ENCODE results near the gene ZSWIM3.

- TF ChIP-seq, protein P1, sequence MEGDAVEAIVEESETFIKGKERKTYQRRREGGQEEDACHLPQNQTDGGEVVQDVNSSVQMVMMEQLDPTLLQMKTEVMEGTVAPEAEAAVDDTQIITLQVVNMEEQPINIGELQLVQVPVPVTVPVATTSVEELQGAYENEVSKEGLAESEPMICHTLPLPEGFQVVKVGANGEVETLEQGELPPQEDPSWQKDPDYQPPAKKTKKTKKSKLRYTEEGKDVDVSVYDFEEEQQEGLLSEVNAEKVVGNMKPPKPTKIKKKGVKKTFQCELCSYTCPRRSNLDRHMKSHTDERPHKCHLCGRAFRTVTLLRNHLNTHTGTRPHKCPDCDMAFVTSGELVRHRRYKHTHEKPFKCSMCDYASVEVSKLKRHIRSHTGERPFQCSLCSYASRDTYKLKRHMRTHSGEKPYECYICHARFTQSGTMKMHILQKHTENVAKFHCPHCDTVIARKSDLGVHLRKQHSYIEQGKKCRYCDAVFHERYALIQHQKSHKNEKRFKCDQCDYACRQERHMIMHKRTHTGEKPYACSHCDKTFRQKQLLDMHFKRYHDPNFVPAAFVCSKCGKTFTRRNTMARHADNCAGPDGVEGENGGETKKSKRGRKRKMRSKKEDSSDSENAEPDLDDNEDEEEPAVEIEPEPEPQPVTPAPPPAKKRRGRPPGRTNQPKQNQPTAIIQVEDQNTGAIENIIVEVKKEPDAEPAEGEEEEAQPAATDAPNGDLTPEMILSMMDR (IDR thresholded peaks at IDR 0.05; ENCODE audit: borderline replicate concordance, extremely low read depth, low read length, poor library complexity, severe bottlenecking) = no peak
- no peak for TF ChIP-seq EZH2 (IDR thresholded peaks at IDR 0.05; ENCODE audit: borderline replicate concordance, low read depth, low read length, severe bottlenecking)
Measured at GRCh38 chr20:45850238-45850637, 7.2 kb upstream of the ZSWIM3 start.

Measured in DND-41 (cell line).